Stimulated activated CD8-positive, alpha-beta memory T cell treated with anti-CD3 and anti-CD28 coated beads, Interleukin-15, amount 100 ng/mL, for 1 hour (primary cell): Measurements from ENCODE around the gene PRKACB.

Experiments
- DNase-seq: peaks from one replicate; pipeline ENCODE4 v3.0.0-alpha.2; 2020; ENCODE audit warnings: low read depth

The PRKACB gene

DNA sequence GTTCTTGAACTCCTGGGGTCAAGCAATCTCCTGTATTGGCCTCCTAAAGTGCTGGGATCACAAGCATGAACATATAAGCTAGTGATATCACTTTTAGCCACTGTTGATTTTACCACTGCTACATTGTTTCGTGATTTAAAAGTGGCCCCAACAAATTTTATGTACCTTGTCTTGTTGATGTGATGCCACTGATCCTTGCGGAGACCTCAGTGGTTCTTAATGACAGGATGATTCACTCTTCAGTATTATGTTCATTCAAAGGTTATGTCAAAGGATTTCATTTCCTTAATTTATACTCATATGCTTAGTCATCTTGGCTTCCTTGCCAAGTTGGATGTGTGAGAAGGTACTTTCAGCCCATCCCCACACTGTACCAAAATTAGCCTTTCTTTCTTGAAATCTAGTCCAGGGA, 12.1 kb downstream of the PRKACB start:
- DNase-seq: no peak

GRCh38 chr1:84159533-84160240, 15.6 kb downstream of the PRKACB start:
- DNase-seq: no peak

DNA sequence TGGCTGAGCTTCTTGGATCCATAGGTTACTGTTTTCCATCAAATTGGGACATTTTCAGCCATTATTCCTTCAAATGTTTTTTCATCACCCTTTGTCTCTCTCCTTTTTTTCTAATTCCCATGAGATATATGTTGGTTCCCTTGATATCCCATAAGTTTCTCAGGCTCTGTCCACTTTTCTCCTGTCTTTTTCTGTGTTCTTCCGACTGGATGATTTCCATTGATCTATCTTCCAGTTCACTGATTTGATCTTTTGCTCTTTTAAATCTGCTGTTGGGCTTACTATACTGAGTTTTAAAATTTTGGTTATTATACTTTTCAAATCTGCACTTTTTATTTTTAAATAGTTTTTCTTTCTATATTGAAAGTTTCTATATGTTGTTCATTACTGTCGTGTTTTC, 18.2 kb downstream of the PRKACB start:
- DNase-seq: no peak

DNA sequence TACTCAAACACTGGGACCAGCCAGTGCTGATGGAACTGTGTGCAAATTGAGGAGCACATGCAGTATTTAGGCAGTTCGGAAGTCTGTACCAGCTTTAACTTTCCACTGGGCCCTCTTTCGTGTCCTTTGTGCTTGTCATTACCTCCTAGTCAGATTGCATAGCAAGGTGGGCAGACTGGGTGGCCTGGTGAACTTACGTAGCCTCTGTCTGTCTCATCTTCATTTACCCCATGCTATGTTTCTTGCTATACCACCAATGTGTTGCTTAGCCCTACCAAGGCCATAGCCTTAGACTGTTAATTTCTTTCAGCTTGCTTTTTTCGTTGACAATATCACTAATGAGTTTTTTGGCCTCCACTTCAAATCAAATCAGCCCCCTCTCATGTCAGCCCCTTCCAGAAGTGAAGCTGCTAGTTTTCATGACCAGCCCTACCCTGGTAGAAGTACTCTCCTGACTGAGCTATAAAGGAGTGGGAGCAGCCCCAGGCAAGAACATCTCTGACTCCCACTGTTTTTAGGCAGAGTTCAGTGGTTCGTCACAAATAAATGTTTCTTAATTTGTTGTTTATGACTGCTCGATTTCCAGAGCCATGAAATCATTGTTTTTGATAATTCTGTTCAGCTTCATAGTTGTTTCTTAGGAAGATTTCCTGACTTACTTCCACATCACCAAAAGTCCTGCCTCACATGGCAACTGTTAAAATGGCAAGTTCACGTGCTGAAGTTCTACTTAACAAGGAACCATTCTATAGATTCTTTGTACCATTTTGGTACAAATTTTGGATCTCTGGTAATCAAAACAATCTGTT, 19.3 kb downstream of the PRKACB start:
- no peak for DNase-seq

DNA sequence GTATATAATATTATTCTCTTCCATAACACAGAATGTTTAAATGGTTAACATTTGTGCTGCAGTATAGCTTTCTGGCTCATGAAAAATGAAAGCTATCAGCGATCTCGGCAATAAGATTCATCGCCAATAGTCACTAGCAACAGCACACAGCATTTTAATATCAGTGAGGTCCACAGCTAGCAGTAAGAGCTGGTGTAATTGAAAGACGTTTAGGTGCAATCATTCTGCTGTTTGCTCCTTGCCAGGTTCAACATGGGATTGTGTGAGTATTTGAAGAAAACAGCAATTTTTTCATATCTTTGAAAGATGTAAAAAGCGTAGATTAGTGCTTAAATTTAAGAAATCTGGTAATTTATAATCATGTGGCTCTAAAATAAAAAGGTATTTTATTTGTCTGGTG, 20.1 kb downstream of the PRKACB start:
- DNase-seq: no peak

- no peak for DNase-seq
Observed at GRCh38 chr1:84164567-84165021, 20.5 kb downstream of the PRKACB start.

GRCh38 chr1:84165601-84166000, 21.5 kb downstream of the PRKACB start:
- DNase-seq: no peak

DNA sequence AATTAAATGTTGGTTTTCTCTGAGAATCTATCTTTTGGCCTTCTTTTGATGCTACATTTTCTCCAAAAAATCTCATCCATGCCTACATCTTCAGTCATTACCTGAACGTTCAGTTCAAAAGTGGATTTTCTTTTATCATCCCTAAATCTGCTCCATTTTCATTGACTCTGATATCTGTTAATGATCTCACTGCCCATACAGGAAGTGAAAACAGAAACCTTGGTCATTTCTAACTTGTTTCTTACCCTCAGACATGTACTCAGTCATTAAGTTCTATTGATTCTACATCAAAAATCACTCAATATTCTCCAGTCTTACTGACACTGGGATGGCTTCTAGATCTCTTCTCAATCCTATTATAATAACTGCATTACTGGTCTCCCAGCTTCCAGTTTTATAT, 22.7 kb downstream of the PRKACB start:
- no peak for DNase-seq

DNA sequence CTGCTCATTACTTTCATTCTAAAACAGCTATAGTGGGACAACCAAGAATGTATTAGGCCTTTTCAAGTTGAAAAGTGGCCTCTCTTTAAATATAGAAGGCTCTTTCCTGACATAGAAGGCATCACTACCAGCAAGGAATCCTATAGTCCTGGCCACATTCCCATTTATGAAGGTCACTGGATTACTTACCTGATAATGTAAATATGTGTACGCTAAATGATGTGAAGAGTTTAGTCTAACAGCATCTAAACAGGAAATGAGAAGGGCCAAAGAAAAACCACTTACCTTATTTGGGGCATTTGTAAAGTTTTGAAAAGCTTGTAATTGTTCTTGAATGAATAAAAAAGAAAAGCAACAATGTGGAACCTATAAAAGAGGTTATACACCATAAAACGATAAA, 24.7 kb downstream of the PRKACB start:
- DNase-seq: no peak

- no peak for DNase-seq
Observed at GRCh38 chr1:84170171-84170570, 26.1 kb downstream of the PRKACB start.

GRCh38 chr1:84171481-84171880, 27.4 kb downstream of the PRKACB start:
- DNase-seq: no peak

GRCh38 chr1:84174051-84174556, 30.0 kb downstream of the PRKACB start:
- no peak for DNase-seq

- DNase-seq: no peak
Observed at GRCh38 chr1:84181350-84182005, 37.4 kb downstream of the PRKACB start.

DNA sequence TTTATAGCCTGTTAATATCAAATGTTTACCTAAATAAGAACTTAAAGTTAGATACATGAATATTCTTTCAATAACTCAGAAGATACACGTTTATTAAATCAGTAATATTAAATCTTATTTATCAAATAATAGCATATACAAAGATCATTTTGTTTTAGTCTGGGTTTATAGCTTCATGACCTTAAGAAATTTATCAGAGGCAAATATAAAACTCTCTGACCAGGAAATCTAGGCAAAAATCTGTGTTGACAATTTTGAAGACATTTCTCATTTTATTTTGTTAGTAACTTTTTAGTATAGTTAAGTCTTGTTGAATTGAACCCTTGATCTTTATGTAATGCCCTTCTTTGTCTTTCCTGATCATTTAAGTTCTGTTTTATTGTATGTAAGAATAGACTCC, 46.4 kb downstream of the PRKACB start:
- DNase-seq: no peak

GRCh38 chr1:84192681-84193080, 48.6 kb downstream of the PRKACB start:
- DNase-seq: no peak

GRCh38 chr1:84198832-84199231, 54.8 kb downstream of the PRKACB start:
- DNase-seq: no peak

DNA sequence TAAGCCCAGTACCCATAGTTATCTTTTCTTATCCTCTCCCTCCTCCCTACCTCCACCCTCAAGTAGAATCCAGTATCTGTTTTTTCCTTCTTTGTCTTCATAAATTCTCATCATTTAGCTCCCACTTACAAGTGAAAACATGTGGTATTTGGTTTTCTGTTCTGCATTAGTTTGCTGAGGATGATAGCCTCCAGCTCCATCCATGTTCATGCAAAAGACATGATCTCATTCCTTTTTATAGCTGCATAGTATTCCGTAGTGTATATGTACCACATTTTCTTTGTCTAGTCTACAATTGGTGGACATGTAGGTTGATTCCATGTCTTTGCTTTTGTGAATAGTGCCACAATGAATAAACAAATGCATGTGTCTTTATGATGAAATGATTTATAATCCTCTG, 55.2 kb downstream of the PRKACB start:
- no peak for DNase-seq

DNA sequence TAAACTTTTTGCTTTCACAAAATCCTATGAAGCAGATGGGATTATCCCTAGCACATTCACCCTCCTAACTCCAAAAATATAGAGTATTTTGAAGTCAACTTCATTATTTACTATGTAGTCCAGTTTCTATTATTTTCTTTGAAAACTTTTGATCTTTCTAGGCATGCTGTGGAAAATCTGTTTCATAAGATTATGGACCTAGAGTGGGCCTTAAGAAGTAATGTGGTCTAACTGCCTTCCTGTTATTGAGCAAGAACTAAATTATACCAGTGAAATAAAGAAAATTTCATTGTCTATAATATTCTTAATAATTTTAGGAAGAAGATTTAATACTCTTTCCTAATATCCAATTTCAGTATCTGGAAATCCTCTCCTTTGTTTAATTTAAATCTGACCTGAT, 58.1 kb downstream of the PRKACB start:
- DNase-seq: no peak

DNA sequence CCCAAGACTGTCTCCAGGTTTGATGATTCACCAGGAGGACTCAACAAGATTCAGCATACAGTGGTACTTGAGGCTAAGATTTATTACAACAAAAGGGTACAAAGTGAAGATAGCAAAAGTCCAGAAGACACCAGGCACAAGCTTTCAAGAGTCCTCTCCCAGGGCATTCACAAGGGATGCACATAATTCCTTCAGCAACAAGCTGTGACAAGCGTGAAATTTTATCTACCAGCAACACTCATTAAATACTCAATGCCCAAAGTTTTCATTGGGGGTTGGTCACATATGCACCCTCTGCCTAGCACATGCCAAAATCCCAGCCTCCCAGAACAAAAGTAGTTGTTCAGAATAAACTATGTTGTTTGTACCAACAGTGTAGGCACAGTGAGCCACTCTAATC, 62.3 kb downstream of the PRKACB start:
- DNase-seq: no peak

GRCh38 chr1:84208935-84209334, 64.9 kb downstream of the PRKACB start:
- DNase-seq: no peak

- DNase-seq: no peak
Observed at GRCh38 chr1:84214115-84214956, 70.3 kb downstream of the PRKACB start.

DNA sequence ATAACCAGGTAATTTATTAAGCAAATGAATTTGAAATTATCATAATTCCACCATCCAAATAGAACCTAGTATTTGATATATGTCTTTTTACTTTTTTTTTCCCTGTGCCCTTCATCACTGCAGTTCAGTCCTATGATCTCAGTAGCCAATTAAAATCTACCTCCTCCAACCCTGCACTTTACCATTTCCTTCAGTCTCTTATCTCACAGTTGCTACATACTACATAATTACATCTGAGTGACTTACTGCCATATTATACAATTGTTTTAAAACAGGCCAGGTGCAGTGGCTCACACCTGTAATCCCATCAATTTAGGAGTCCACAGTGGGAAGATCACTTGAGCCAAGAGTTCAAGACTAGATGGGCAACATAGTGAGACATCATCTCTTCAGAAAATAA, 73.2 kb downstream of the PRKACB start:
- no peak for DNase-seq
